MM.1S (cell line): ENCODE data around the gene EFNA5.

ENCODE experiments used
- DNase-seq: peaks from one replicate; pipeline ENCODE4 v3.0.0-alpha.2; 2015
- H2AFZ ChIP-seq: fragments of 300-600 bp; sonication (generic); 2 replicates; pipeline ENCODE4 v1.6.0; 2016; ENCODE audit warnings: antibody characterized with exemption, low read length
- H3F3A ChIP-seq: fragments of 300-600 bp; sonication (generic); 2 replicates; pipeline ENCODE4 v1.6.1; 2016; ENCODE audit warnings: mild to moderate bottlenecking, antibody characterized with exemption, low read length, moderate library complexity, mixed read lengths; ENCODE audit not compliant: insufficient read depth
- H3K27ac ChIP-seq: fragments of 300-600 bp; sonication (generic); 2 replicates; pipeline ENCODE4 v1.5.1; 2016; ENCODE audit warnings: mild to moderate bottlenecking, low read length
- H3K27me3 ChIP-seq: fragments of 300-600 bp; sonication (generic); replicated peaks from 2 replicates; pipeline ENCODE4 v1.6.0; 2016; ENCODE audit warnings: low read length; ENCODE audit not compliant: insufficient read depth
- H3K36me3 ChIP-seq: fragments of 300-600 bp; sonication (generic); replicated peaks from 2 replicates; pipeline ENCODE4 v1.6.1; 2016; ENCODE audit warnings: mild to moderate bottlenecking, low read length, mixed read lengths; ENCODE audit not compliant: insufficient read depth
- H3K4me1 ChIP-seq: fragments of 300-600 bp; sonication (generic); 2 replicates; pipeline ENCODE4 v1.6.1; 2016; ENCODE audit warnings: low read length, mixed read lengths
- H3K4me2 ChIP-seq: fragments of 300-600 bp; sonication (generic); 2 replicates; pipeline ENCODE4 v1.6.0; 2016; ENCODE audit warnings: low read depth, low read length
- H3K4me3 ChIP-seq: fragments of 300-600 bp; sonication (generic); 2 replicates; pipeline ENCODE4 v1.5.1; 2016; ENCODE audit warnings: low read length, mixed read lengths
- H3K79me2 ChIP-seq: fragments of 300-600 bp; sonication (generic); 2 replicates; pipeline ENCODE4 v1.6.1; 2016; ENCODE audit warnings: mixed run types, low read length, mixed read lengths
- H3K9ac ChIP-seq: fragments of 300-600 bp; sonication (generic); 2 replicates; pipeline ENCODE4 v1.6.1; 2016; ENCODE audit warnings: low read length, mixed read lengths
- H3K9me2 ChIP-seq: fragments of 300-600 bp; sonication (generic); replicated peaks from 2 replicates; pipeline ENCODE4 v1.6.1; 2016; ENCODE audit warnings: mild to moderate bottlenecking, low read length, mixed read lengths; ENCODE audit not compliant: insufficient read depth
- H3K9me3 ChIP-seq: fragments of 300-600 bp; sonication (generic); replicated peaks from 2 replicates; pipeline ENCODE4 v1.6.1; 2016; ENCODE audit warnings: mild to moderate bottlenecking, low read length, mixed read lengths; ENCODE audit not compliant: insufficient read depth
- H4K20me1 ChIP-seq: fragments of 300-600 bp; sonication (generic); 2 replicates; pipeline ENCODE4 v1.6.1; 2016; ENCODE audit warnings: mild to moderate bottlenecking, low read length, moderate library complexity, mixed read lengths; ENCODE audit not compliant: insufficient read depth
- CTCF ChIP-seq: fragments of 300-600 bp; sonication (generic); IDR thresholded peaks from 2 replicates; pipeline ENCODE4 v1.5.1; 2016; ENCODE audit warnings: antibody characterized with exemption, low read length, mixed read lengths
- EZH2 ChIP-seq: fragments of 300-600 bp; sonication (generic); optimal IDR thresholded peaks from 2 replicates; pipeline ENCODE3; 2017; ENCODE audit warnings: low read depth, mild to moderate bottlenecking, antibody characterized with exemption, low read length, mixed read lengths
- EZH2phosphoT487 ChIP-seq: fragments of 300-600 bp; sonication (generic); IDR thresholded peaks from 2 replicates; pipeline ENCODE4 v1.6.1; 2018; ENCODE audit warnings: antibody characterized with exemption, low read length

EFNA5 gene

DNA sequence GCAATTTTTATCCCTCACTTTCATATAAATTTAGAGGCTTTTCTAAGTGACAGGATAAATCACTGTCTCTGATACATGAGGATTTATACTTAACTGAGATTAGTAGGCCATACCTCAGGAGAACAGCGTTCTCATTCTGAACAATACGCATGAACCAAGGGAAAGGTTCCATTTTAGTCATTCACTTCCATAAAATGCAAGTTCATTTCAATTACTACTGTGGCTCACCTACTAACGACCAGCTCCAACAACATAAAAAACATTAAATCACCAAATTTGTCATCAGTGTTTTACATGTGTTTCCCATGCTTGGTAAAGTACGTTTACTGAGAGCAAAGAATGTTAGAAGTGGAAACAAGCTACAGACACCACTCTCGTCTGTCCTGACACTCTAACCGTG lies 67.4 kb downstream of the EFNA5 start:
- Histone ChIP-seq H2AFZ (no peak overlapping the region), H3K79me2 (no peaks in the 10 kb centered on the region)

GRCh38 chr5:107602896-107603295 lies 67.8 kb downstream of the EFNA5 start:
- H3K79me2 ChIP-seq = no peaks in the 10 kb centered on the region
- no peak overlapping the region for H3K4me2 ChIP-seq
- H3K9ac ChIP-seq = no peak overlapping the region
- no peaks in the 10 kb centered on the region for H3K9me2 ChIP-seq
- H4K20me1 ChIP-seq = no peaks in the 10 kb centered on the region
- no peaks in the 10 kb centered on the region for H3K4me1 ChIP-seq
- no peak overlapping the region for H2AFZ ChIP-seq
- no peak for DNase-seq
- TF ChIP-seq CTCF (no peak), EZH2 (no peak), EZH2phosphoT487 (no peak)
- H3K36me3 ChIP-seq = no peaks in the 10 kb centered on the region
- H3K27me3 ChIP-seq = no peaks in the 10 kb centered on the region
- H3K27ac ChIP-seq = no peak overlapping the region
- no peak overlapping the region for H3K4me3 ChIP-seq
- H3F3A ChIP-seq = no peaks in the 10 kb centered on the region
- no peaks in the 10 kb centered on the region for H3K9me3 ChIP-seq

More for the DNA sequence above, 67.4 kb downstream of the EFNA5 start:
- no peaks in the 10 kb centered on the region for H3K9me3 ChIP-seq
- no peak overlapping the region for H3K27ac ChIP-seq
- DNase-seq = no peak
- no peaks in the 10 kb centered on the region for H3K4me1 ChIP-seq
- no peak overlapping the region for H3K4me3 ChIP-seq
- no peaks in the 10 kb centered on the region for H4K20me1 ChIP-seq
- no peak overlapping the region for H3K9ac ChIP-seq
- no peaks in the 10 kb centered on the region for H3K27me3 ChIP-seq
- TF ChIP-seq CTCF = no peak
- TF ChIP-seq EZH2 = no peak
- no peak for TF ChIP-seq EZH2phosphoT487
- H3K4me2 ChIP-seq = no peak overlapping the region
- H3K9me2 ChIP-seq = no peaks in the 10 kb centered on the region
- no peaks in the 10 kb centered on the region for H3F3A ChIP-seq
- no peaks in the 10 kb centered on the region for H3K36me3 ChIP-seq

- no peak for DNase-seq
- no peaks in the 10 kb centered on the region for H3K9me2 ChIP-seq
- H3K27me3 ChIP-seq = no peaks in the 10 kb centered on the region
- no peak overlapping the region for H3K9ac ChIP-seq
- no peak for TF ChIP-seq EZH2phosphoT487
- no peak for TF ChIP-seq CTCF
- no peak for TF ChIP-seq EZH2
- no peak overlapping the region for H3K4me3 ChIP-seq
- H3K9me3 ChIP-seq = no peaks in the 10 kb centered on the region
- no peaks in the 10 kb centered on the region for H3K4me1 ChIP-seq
- no peak overlapping the region for H3K4me2 ChIP-seq
- H2AFZ ChIP-seq = no peak overlapping the region
- H4K20me1 ChIP-seq = no peaks in the 10 kb centered on the region
- H3F3A ChIP-seq = no peaks in the 10 kb centered on the region
- no peak overlapping the region for H3K27ac ChIP-seq
- no peaks in the 10 kb centered on the region for H3K36me3 ChIP-seq
- no peaks in the 10 kb centered on the region for H3K79me2 ChIP-seq
Observed at GRCh38 chr5:107601076-107601475, 69.7 kb downstream of the EFNA5 start.

- Histone ChIP-seq H2AFZ (no peak overlapping the region), H3K4me2 (no peak overlapping the region), H3K27me3 (no peaks in the 10 kb centered on the region), H3K4me1 (no peaks in the 10 kb centered on the region), H3F3A (no peaks in the 10 kb centered on the region), H3K4me3 (no peak overlapping the region), H3K79me2 (no peaks in the 10 kb centered on the region), H3K9ac (no peak overlapping the region), H3K9me2 (no peaks in the 10 kb centered on the region), H3K27ac (no peak overlapping the region), H3K9me3 (no peaks in the 10 kb centered on the region), H4K20me1 (no peaks in the 10 kb centered on the region), H3K36me3 (no peaks in the 10 kb centered on the region)
- no peak for DNase-seq
- TF ChIP-seq EZH2 (no peak), EZH2phosphoT487 (no peak), CTCF (no peak)
Observed at GRCh38 chr5:107598958-107599357, 71.8 kb downstream of the EFNA5 start.
